GM19035 (cell line): ENCODE data around the gene KDM6A.
"Not testable (repeated sequence)": the region's sequence is repeated elsewhere in the genome, so short reads cannot be mapped to it uniquely, and the experiment has no call there.

Experiments
- ATAC-seq: cut with Tn5 transposase; IDR thresholded peaks from one replicate; pipeline ENCODE4 v1.9.1; 2021; ENCODE audit not compliant: unreplicated experiment

KDM6A gene

GRCh38 chrX:45070116-45071007 is 197.4 kb downstream of the KDM6A start:
- ATAC-seq: no peak

GRCh38 chrX:45073011-45073410 is 200.0 kb downstream of the KDM6A start:
- not testable (repeated sequence) for ATAC-seq

- no peak for ATAC-seq
These were observed 204.9 kb downstream of the KDM6A start for GRCh38 chrX:45077748-45078424.

GRCh38 chrX:45083314-45083713 is 210.3 kb downstream of the KDM6A start:
- no peak for ATAC-seq

GRCh38 chrX:45110494-45110893 is 237.5 kb downstream of the KDM6A start:
- ATAC-seq: no peak

- no peak for ATAC-seq
These were observed 253.2 kb downstream of the KDM6A start for GRCh38 chrX:45126158-45126557.

- ATAC-seq: no peak
These were observed 256.0 kb downstream of the KDM6A start for GRCh38 chrX:45128896-45129454.

- ATAC-seq: no peak
These were observed 260.5 kb downstream of the KDM6A start for GRCh38 chrX:45133465-45133864.

- ATAC-seq: no peak
These were observed 261.3 kb downstream of the KDM6A start for GRCh38 chrX:45134315-45134731.

GRCh38 chrX:45134775-45135174 is 261.8 kb downstream of the KDM6A start:
- no peak for ATAC-seq

- ATAC-seq: not testable (repeated sequence)
These were observed 262.5 kb downstream of the KDM6A start for GRCh38 chrX:45135391-45136075.

- no peak for ATAC-seq
These were observed 264.5 kb downstream of the KDM6A start for GRCh38 chrX:45137531-45137930.

GRCh38 chrX:45138525-45138924 is 265.5 kb downstream of the KDM6A start:
- ATAC-seq: no peak

GRCh38 chrX:45140812-45141211 is 267.8 kb downstream of the KDM6A start:
- ATAC-seq: no peak

GRCh38 chrX:45142185-45142584 is 269.2 kb downstream of the KDM6A start:
- no peak for ATAC-seq

- ATAC-seq: no peak
These were observed 270.5 kb downstream of the KDM6A start for GRCh38 chrX:45143455-45143854.

- ATAC-seq: no peak
These were observed 272.7 kb downstream of the KDM6A start for GRCh38 chrX:45145492-45146215.

GRCh38 chrX:45150821-45151220 is 277.8 kb downstream of the KDM6A start:
- ATAC-seq: no peak

- ATAC-seq: no peak
These were observed 281.0 kb downstream of the KDM6A start for GRCh38 chrX:45154033-45154360.

- no peak for ATAC-seq
These were observed 281.5 kb downstream of the KDM6A start for GRCh38 chrX:45154462-45154861.

GRCh38 chrX:45157647-45158046 is 284.7 kb downstream of the KDM6A start:
- no peak for ATAC-seq
